DND-41 (cell line): ENCODE measurements around the gene PLXNC1.

Source experiments
- CTCF ChIP-seq: IDR thresholded peaks from 2 replicates; pipeline ENCODE4 v1.5.1; 2012; ENCODE audit warnings: borderline replicate concordance, low read length, moderate library complexity, mild to moderate bottlenecking; ENCODE audit not compliant: poor library complexity, severe bottlenecking; ENCODE audit errors: extremely low read depth
- EZH2 ChIP-seq: IDR thresholded peaks from 3 replicates; pipeline ENCODE4 v1.6.1; 2012; ENCODE audit warnings: borderline replicate concordance, low read depth, mild to moderate bottlenecking, moderate library complexity, low read length, inconsistent platforms; ENCODE audit not compliant: severe bottlenecking

- no peak for TF ChIP-seq CTCF
- TF ChIP-seq EZH2 = no peak
Observed at GRCh38 chr12:94183708-94184379, 35.5 kb downstream of the PLXNC1 start.
